ENCODE data around the gene LAD1. TPM values are rescaled to one million over a fixed set of nuclear protein-coding genes. Genes with fewer than 3 reads are reported as not detected.

Gene LAD1
- total and polyA plus RNA-seq, 2 of the 4 experiments (the other 2 are of a cell fraction) = under 0.01 to 0.07 TPM

- DNase-seq (no peak), ATAC-seq (ENCODE audit: low read depth) (no peak)
- Histone ChIP-seq H4K8ac (ENCODE audit: low read depth in 2 of 2, low read length in 2 of 2) (no peak overlapping the region), H3K18ac (ENCODE audit: low read depth, low read length) (no peak overlapping the region), H4K5ac (ENCODE audit: low read depth, low read length) (no peak overlapping the region), H3K27ac (ENCODE audit: insufficient read depth, low read length) (no peak overlapping the region), H2BK5ac (ENCODE audit: low read depth, low read length, poor library complexity, severe bottlenecking) (no peak overlapping the region), H2BK20ac (ENCODE audit: low read depth, low read length) (no peak overlapping the region), H3K4me1 (ENCODE audit: control insufficient read depth, insufficient read depth, low read length) (no peaks in the 10 kb centered on the region), H3K4ac (ENCODE audit: low read depth, low read length) (no peak overlapping the region), H3K79me1 (ENCODE audit: low read depth in 1 of 2, low read length in 2 of 2) (no peaks in the 10 kb centered on the region), H4K20me1 (ENCODE audit: insufficient read depth, low read length) (no peaks in the 10 kb centered on the region), H3K9me1 (ENCODE audit: insufficient read depth, low read length) (no peaks in the 10 kb centered on the region), H3K4me2 (ENCODE audit: low read depth, low read length) (no peak overlapping the region), H3K27me3 (ENCODE audit: control insufficient read depth, insufficient read depth, low read length) (peaks cover 55% of the 10 kb centered on the region), H2BK120ac (ENCODE audit: low read depth, low read length) (no peak overlapping the region), H3K4me3 (ENCODE audit: insufficient read depth, low read depth, low read length) (no peak overlapping the region), H2AFZ (replicated peaks; ENCODE audit: low read length, poor library complexity) (no peak overlapping the region), H3K14ac (replicated peaks; ENCODE audit: low read depth, low read length) (no peak overlapping the region), H3K9me3 (ENCODE audit: control insufficient read depth, insufficient read depth, low read length) (no peaks in the 10 kb centered on the region), H2BK15ac (ENCODE audit: low read depth, low read length) (no peak overlapping the region), H3K36me3 (ENCODE audit: control insufficient read depth, insufficient read depth, low read length) (no peaks in the 10 kb centered on the region), H3K9ac (ENCODE audit: low read depth, low read length) (no peak overlapping the region), H2AK9ac (replicated peaks; ENCODE audit: low read depth, low read length, poor library complexity) (no peak overlapping the region), H4K91ac (ENCODE audit: insufficient read depth, low read depth, low read length) (no peak overlapping the region), H2AK5ac (ENCODE audit: low read depth, low read length) (no peak overlapping the region), H3K56ac (ENCODE audit: extremely low read depth, insufficient read depth, low read length) (no peak overlapping the region), H3K23ac (ENCODE audit: low read depth, low read length) (no peak overlapping the region)
- 66% methylated on average over 5 of the region's 7 CpGs; no CpG with 5 or more reads in 1 of the 2 experiments for WGBS, 2 experiments (ENCODE audit: extremely low coverage in 2 of 2, insufficient read length in 1 of 2)
- intact Hi-C loops (cut with micrococcal nuclease) = no loop called here
- TF ChIP-seq CHD1 (IDR thresholded peaks at IDR 0.05; ENCODE audit: low read depth, low read length) (no peak), MAFK (IDR thresholded peaks at IDR 0.05; ENCODE audit: low read depth, low read length) (no peak), BHLHE40 (IDR thresholded peaks at IDR 0.05; ENCODE audit: low read depth, low read length) (no peak), CEBPB (IDR thresholded peaks at IDR 0.05; ENCODE audit: low read depth, low read length) (no peak), CTCF (conservative IDR thresholded peaks at IDR 0.05; ENCODE audit: low read depth, low read length) (no peak), MXI1 (IDR thresholded peaks at IDR 0.05; ENCODE audit: borderline replicate concordance, low read depth, low read length) (no peak), FOS (IDR thresholded peaks at IDR 0.05; ENCODE audit: low read depth, low read length) (no peak), RAD21 (IDR thresholded peaks at IDR 0.05; ENCODE audit: low read length) (no peak), RCOR1 (IDR thresholded peaks at IDR 0.05; ENCODE audit: insufficient replicate concordance, low read length) (no peak), MAZ (IDR thresholded peaks at IDR 0.05; ENCODE audit: borderline replicate concordance, low read depth, low read length) (no peak), RFX5 (IDR thresholded peaks at IDR 0.05; ENCODE audit: low read depth, low read length) (no peak)
- POLR2A ChIA-PET (ENCODE audit: unreplicated experiment) = no interaction called here
- BruUV-seq (replicated peaks) = no TSS peak
- CTCF ChIA-PET = interaction anchor here (0.8 kb wide), 1 partner anchor 55 kb away, joined by 3 read pairs; no protein-coding TSS in a partner anchor
- in situ Hi-C loops (cut with MboI; ENCODE audit: low sequenced_read_pairs) = loop anchor here (5.0 kb wide), 1 partner anchor 89 kb away; no protein-coding TSS in a partner anchor
- dilution Hi-C loops (cut with HindIII; ENCODE audit: low sequenced_read_pairs, unreplicated experiment) = no loop called here
These were observed 48.2 kb downstream of the LAD1 start for GRCh38 chr1:201350884-201351283.
